Upper lobe of right lung (tissue), 1 donor: ENCODE measurements around the gene ARHGAP22. TPM values are rescaled to one million over a fixed set of nuclear protein-coding genes. Genes with fewer than 3 reads are reported as not detected.

Experiments
- ATAC-seq: fragments of 200-7000 bp; cut with Tn5 transposase; one replicate; pipeline ENCODE4 v1.9.1; 2020; ENCODE audit warnings: mild to moderate bottlenecking, moderate library complexity
- DNase-seq: peaks from one replicate; pipeline ENCODE4 v3.0.0-alpha.2; 2020
- H3K27ac ChIP-seq: fragments of 200-600 bp; one replicate; pipeline ENCODE4 v1.8.0; 2022
- H3K27me3 ChIP-seq: fragments of 200-600 bp; one replicate; pipeline ENCODE4 v1.8.0; 2022; ENCODE audit warnings: mild to moderate bottlenecking
- H3K36me3 ChIP-seq: fragments of 200-600 bp; one replicate; pipeline ENCODE4 v1.8.0; 2022
- H3K4me1 ChIP-seq: fragments of 200-600 bp; one replicate; pipeline ENCODE4 v1.8.0; 2022
- H3K4me3 ChIP-seq: fragments of 200-600 bp; one replicate; pipeline ENCODE4 v1.8.0; 2022; ENCODE audit warnings: mild to moderate bottlenecking
- H3K9me3 ChIP-seq: fragments of 200-600 bp; one replicate; pipeline ENCODE4 v1.8.0; 2022
- intact Hi-C: fragments of 100-400 bp; cut with DNase I; formaldehyde crosslinking; loops from one replicate; pipeline ENCODE4 v1.11.0; 2022
- total RNA-seq: library from RNA; stranded (reverse); fragmentation: NEBNext Ultra II Directional; extraction: Animal tissue kit (Norgen Biotek cat#: 25700); gene quantifications from one replicate; pipeline ENCODE4 v1.2.1, GENCODE V29; 2021
- TF ChIP-seq, protein P1 (sequence below): fragments of 200-600 bp; IDR thresholded peaks from one replicate; pipeline ENCODE4 v1.8.0; 2022; ENCODE audit warnings: antibody characterized with exemption
- donor health status: DM: no; HTN: yes; CAD: no; lungs with severe emphysema.

ARHGAP22 gene
- total RNA-seq, 1 donor from 2014 or later = 6.8 TPM

DNA sequence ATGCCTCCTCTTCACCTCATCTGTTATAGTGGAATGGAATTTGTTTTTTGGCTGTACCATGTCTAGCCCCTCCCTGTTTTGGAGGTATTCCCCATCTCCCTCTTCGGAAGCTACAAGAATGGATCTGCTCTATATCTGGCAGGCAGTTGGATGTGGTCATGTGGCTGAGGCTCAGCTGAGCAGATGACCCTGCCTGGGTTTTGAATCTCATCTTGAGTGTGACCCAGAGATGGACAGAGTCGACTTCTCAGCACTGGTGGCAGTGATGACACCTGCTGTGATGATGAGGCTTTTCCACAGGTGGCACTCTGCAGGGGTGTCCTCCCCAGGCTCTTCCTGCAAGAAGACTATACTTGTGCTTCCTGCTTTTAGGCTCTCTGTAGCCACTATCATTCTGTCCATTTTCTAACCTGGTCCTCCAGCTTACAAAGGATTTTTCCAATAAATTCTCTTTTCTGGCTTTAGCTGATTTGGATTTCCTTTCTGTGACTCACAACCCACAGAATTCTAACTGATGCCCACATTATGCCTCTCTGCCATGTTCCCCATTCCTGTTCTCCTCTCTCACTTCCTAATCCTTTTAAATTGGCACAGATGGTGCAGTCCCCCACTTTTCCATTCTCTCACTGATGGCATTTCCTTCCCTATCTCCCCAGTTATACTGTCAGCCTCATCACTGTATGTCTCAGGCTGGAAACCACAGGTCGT lies 7.5 kb upstream of the ARHGAP22 start:
- TF ChIP-seq, protein P1, sequence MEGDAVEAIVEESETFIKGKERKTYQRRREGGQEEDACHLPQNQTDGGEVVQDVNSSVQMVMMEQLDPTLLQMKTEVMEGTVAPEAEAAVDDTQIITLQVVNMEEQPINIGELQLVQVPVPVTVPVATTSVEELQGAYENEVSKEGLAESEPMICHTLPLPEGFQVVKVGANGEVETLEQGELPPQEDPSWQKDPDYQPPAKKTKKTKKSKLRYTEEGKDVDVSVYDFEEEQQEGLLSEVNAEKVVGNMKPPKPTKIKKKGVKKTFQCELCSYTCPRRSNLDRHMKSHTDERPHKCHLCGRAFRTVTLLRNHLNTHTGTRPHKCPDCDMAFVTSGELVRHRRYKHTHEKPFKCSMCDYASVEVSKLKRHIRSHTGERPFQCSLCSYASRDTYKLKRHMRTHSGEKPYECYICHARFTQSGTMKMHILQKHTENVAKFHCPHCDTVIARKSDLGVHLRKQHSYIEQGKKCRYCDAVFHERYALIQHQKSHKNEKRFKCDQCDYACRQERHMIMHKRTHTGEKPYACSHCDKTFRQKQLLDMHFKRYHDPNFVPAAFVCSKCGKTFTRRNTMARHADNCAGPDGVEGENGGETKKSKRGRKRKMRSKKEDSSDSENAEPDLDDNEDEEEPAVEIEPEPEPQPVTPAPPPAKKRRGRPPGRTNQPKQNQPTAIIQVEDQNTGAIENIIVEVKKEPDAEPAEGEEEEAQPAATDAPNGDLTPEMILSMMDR = no peak
- H3K4me3 ChIP-seq = no peak overlapping the region
- DNase-seq (no peak), ATAC-seq (no peak)
- H3K27ac ChIP-seq = no peak overlapping the region
- H3K27me3 ChIP-seq = no peaks in the 10 kb centered on the region
- H3K4me1 ChIP-seq = no peaks in the 10 kb centered on the region
- no peaks in the 10 kb centered on the region for H3K36me3 ChIP-seq
- intact Hi-C loops = no loop called here
- H3K9me3 ChIP-seq = no peaks in the 10 kb centered on the region

DNA sequence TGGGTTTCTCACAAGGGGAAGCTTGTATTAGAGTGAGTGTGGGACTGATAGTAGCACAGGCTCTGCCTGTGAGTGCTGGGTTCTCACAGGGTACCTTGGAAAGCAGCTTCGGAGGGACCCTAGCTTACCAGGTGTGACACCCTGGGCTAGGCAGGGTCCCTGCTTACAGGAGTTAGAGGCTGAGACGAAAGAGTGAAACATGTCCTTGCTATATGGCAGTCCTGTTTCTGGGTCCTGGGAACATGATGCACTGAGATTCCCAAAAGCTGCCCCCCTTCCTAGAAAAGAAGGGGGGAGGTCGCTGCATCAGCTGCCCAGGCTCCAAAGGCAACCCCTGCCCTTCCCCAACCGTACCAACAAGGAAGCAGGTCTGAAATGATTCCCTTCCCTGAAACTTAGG lies 6.3 kb upstream of the ARHGAP22 start:
- H3K4me3 ChIP-seq = no peak overlapping the region
- no peak for DNase-seq
- no peaks in the 10 kb centered on the region for H3K27me3 ChIP-seq
- intact Hi-C loops = no loop called here
- no peak for ATAC-seq
- no peaks in the 10 kb centered on the region for H3K9me3 ChIP-seq
- no peaks in the 10 kb centered on the region for H3K4me1 ChIP-seq
- TF ChIP-seq, protein P1 = no peak
- H3K36me3 ChIP-seq = no peaks in the 10 kb centered on the region
- H3K27ac ChIP-seq = no peak overlapping the region

DNA sequence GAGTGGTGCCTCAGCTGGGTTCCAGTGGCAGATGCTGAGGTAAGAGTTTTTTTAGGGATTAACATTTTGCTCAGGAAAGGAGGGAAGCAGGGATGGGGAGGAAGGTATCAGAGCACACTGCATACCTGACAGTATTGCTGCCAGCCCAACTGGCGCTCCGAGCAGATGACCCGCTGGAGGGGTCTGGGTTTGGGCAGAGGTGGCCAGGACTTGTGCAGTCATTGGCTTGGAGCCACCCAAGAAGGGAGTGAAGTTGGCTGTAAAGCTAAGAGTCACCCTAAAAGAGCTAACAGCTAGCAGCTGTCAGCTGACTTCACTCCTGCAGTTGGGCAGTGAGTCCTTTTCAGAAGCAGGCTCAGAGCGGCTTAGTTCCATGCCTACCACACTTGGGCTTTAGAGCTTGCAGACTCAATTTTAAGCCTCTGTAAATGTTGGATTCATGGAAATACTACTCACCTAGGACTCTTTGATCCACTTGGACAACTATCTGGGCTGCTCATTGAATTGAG lies 5.8 kb upstream of the ARHGAP22 start:
- H3K9me3 ChIP-seq = no peaks in the 10 kb centered on the region
- no peak for ATAC-seq
- H3K27ac ChIP-seq = no peak overlapping the region
- intact Hi-C loops = no loop called here
- no peaks in the 10 kb centered on the region for H3K27me3 ChIP-seq
- DNase-seq = no peak
- TF ChIP-seq, protein P1 = no peak
- H3K4me3 ChIP-seq = no peak overlapping the region
- no peaks in the 10 kb centered on the region for H3K4me1 ChIP-seq
- H3K36me3 ChIP-seq = no peaks in the 10 kb centered on the region

DNA sequence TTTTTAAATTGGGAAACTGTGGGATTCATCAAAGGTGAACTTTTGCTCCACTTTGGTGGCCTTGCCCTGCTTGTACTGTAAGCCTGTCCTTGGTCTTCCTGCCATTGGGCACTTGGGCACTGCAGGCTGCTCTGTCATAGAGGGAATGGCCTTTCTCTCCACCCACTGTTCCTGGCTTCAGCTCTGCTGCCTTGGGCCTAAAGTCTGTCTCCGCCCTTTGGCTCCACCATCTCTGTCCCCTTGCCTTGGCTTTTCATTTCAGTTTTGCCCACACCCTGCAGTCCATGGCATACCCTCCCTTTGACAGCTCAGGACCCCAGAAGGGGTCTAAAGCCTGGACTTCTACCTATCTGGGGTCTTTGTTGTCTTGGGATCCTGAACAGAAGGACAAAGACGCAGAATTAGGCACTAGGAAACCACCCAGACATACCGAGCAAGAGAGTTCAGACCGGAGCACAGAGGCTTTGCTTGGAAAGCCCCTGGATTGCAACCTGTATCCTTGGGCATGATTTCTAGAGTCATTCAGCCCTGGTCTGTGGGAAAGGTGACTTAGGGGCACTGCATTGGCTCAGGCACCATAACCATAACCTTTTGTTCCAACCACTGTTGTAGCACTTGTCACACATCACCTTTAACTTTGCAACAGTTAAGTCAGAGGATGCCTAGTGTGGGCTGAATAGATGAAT lies 5.2 kb upstream of the ARHGAP22 start:
- ATAC-seq (no peak), DNase-seq (no peak)
- Histone ChIP-seq H3K27ac (no peak overlapping the region), H3K4me3 (no peak overlapping the region), H3K36me3 (no peaks in the 10 kb centered on the region), H3K4me1 (peaks cover 4% of the 10 kb centered on the region), H3K27me3 (no peaks in the 10 kb centered on the region), H3K9me3 (no peaks in the 10 kb centered on the region)
- intact Hi-C loops = no loop called here
- TF ChIP-seq, protein P1 = no peak

DNA sequence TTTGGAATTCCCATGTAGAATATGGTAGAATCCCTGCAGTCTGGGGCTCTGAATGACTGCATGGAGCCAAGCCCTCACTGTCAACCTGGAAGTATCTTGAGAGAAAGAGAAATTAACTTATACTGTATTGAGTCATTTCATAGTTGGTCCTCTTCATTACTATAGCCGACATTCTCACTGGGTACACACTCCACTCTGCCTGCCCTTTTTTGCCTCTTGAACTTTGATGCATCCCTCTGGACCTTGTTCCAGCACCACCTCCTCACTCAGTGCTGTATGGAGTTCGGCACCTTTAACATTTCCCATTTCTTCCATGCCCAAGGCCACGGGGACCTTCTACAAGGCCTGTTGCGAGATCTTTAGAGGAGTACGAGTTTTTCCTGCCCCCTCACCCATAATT lies 4.6 kb upstream of the ARHGAP22 start:
- ATAC-seq (no peak), DNase-seq (no peak)
- Histone ChIP-seq H3K4me3 (no peak overlapping the region), H3K9me3 (no peaks in the 10 kb centered on the region), H3K27ac (no peak overlapping the region), H3K27me3 (no peaks in the 10 kb centered on the region), H3K36me3 (no peaks in the 10 kb centered on the region), H3K4me1 (peaks cover 4% of the 10 kb centered on the region)
- intact Hi-C loops = no loop called here
- TF ChIP-seq, protein P1 = no peak
